GM12865 (cell line): ENCODE measurements around the gene EDIL3.
A peak's percentile ranks its signal among the peaks of the same experiment; 100 is the strongest.

Experiments used
- DNase-seq: peaks from one replicate; pipeline ENCODE4 v3.0.0; 2010; ENCODE audit warnings: low read depth
- H3K4me3 ChIP-seq: 2 replicates; pipeline ENCODE4 v1.5.1; 2011; ENCODE audit warnings: mild to moderate bottlenecking, low read depth, low read length, control low read depth
- CTCF ChIP-seq: IDR thresholded peaks from 2 replicates; pipeline ENCODE4 v1.5.1; 2011; ENCODE audit warnings: low read length, control low read depth, low read depth, inconsistent platforms; ENCODE audit not compliant: insufficient read depth; ENCODE audit errors: missing control alignments

The EDIL3 gene

GRCh38 chr5:83937837-83938236, 446.8 kb downstream of the EDIL3 start:
- no peak for TF ChIP-seq CTCF
- no peak for DNase-seq
- H3K4me3 ChIP-seq: no peak overlapping the region

GRCh38 chr5:83931969-83932368, 452.7 kb downstream of the EDIL3 start:
- no peak overlapping the region for H3K4me3 ChIP-seq
- TF ChIP-seq CTCF: no peak
- no peak for DNase-seq

- H3K4me3 ChIP-seq: no peak overlapping the region
- peak; percentile 76 for TF ChIP-seq CTCF
- DNase-seq: peak; percentile 43
These were observed 457.4 kb downstream of the EDIL3 start for GRCh38 chr5:83927140-83927733.

GRCh38 chr5:83925955-83926337, 458.7 kb downstream of the EDIL3 start:
- H3K4me3 ChIP-seq: no peak overlapping the region
- no peak for TF ChIP-seq CTCF
- DNase-seq: no peak

- TF ChIP-seq CTCF: no peak
- no peak overlapping the region for H3K4me3 ChIP-seq
- no peak for DNase-seq
These were observed 459.2 kb downstream of the EDIL3 start for GRCh38 chr5:83925321-83925954.

- no peak for DNase-seq
- H3K4me3 ChIP-seq: no peak overlapping the region
- no peak for TF ChIP-seq CTCF
These were observed 459.8 kb downstream of the EDIL3 start for GRCh38 chr5:83924891-83925290.

- no peak overlapping the region for H3K4me3 ChIP-seq
- no peak for DNase-seq
- TF ChIP-seq CTCF: no peak
These were observed 460.5 kb downstream of the EDIL3 start for GRCh38 chr5:83924171-83924570.
